Spleen (tissue), 11 donors: ENCODE results near the gene FAM120AOS. TPM values are rescaled to one million over a fixed set of nuclear protein-coding genes. Genes with fewer than 3 reads are reported as not detected.

Source experiments
- DNase-seq: peaks from one replicate; pipeline ENCODE4 v3.0.0-alpha.2; 2020
- H3K27ac ChIP-seq, 8 donors: fragments of 200-600 bp; sonication (generic) in 7 of 8; 1 replicate in 4 of 8; 2 replicates in 4 of 8; pipeline versions ENCODE4 v1.5.0 to v1.8.0; 2016 to 2021; ENCODE audit warnings: inconsistent platforms in 4 of 8, mild to moderate bottlenecking in 4 of 8, moderate library complexity in 1 of 8
- H3K27me3 ChIP-seq, 7 donors: fragments of 200-600 bp; sonication (generic) in 6 of 7; replicated peaks in 1 of 7; 1 replicate in 4 of 7; 2 replicates in 3 of 7; pipeline versions ENCODE4 v1.5.0 to v1.8.0; 2016 to 2021; ENCODE audit warnings: inconsistent platforms in 3 of 7, mild to moderate bottlenecking in 1 of 7
- H3K36me3 ChIP-seq, 6 donors: fragments of 200-600 bp; sonication (generic) in 5 of 6; 1 replicate in 4 of 6; 2 replicates in 2 of 6; pipeline versions ENCODE4 v1.5.0 to v1.8.0; 2016 to 2021; ENCODE audit warnings: inconsistent platforms in 2 of 6
- H3K4me1 ChIP-seq, 6 donors: fragments of 200-600 bp; sonication (generic) in 5 of 6; 1 replicate in 3 of 6; 2 replicates in 3 of 6; pipeline versions ENCODE4 v1.5.0 to v1.8.0; 2016 to 2021; ENCODE audit warnings: inconsistent platforms in 3 of 6
- H3K4me3 ChIP-seq, 8 donors: fragments of 200-600 bp; sonication (generic) in 7 of 8; 1 replicate in 4 of 8; 2 replicates in 4 of 8; pipeline versions ENCODE4 v1.5.0 to v1.8.0; 2016 to 2021; ENCODE audit warnings: inconsistent platforms in 4 of 8, mild to moderate bottlenecking in 4 of 8, moderate library complexity in 2 of 8
- H3K9me3 ChIP-seq, 8 donors: fragments of 200-600 bp; sonication (generic) in 7 of 8; 1 replicate in 4 of 8; 2 replicates in 4 of 8; pipeline versions ENCODE4 v1.5.0 to v1.8.0; 2016 to 2021; ENCODE audit warnings: inconsistent platforms in 4 of 8
- CTCF ChIP-seq, 11 experiments: fragments of 200-600 bp in 7 of 11; fragments of 450-650 bp in 4 of 11; sonication (generic) in 4 of 11; IDR thresholded peaks in 8 of 11; conservative IDR thresholded peaks in 3 of 11; 1 replicate in 7 of 11; 2 replicates in 4 of 11; pipeline versions ENCODE4 v1.4.0 to v1.8.0; 2016 to 2021; ENCODE audit warnings: antibody characterized with exemption in 11 of 11, inconsistent platforms in 4 of 11, mild to moderate bottlenecking in 1 of 11
- POLR2A ChIP-seq, 3 donors: fragments of 450-650 bp; IDR thresholded peaks; one replicate each; pipeline ENCODE4 v1.5.1; 2017; ENCODE audit warnings: antibody characterized with exemption in 3 of 3, mild to moderate bottlenecking in 1 of 3
- POLR2AphosphoS5 ChIP-seq, 3 donors: sonication (generic); formaldehyde crosslinking; IDR thresholded peaks; one replicate each; pipeline ENCODE4 v1.5.1; 2017; ENCODE audit warnings: antibody characterized with exemption in 3 of 3
- WGBS, 5 donors: extraction: QIAGEN DNeasy Blood & Tissue Kit in 3 of 5; methylation state at CpG; one replicate each; pipeline versions ENCODE4 v1.1.5 to v1.1.7; 2013 to 2018; 5-methylcytosine and 5-hydroxymethylcytosine counted together
- intact Hi-C: fragments of 100-400 bp; cut with DNase I; formaldehyde crosslinking; loops from one replicate; pipeline ENCODE4 v1.15.0; 2023; ENCODE audit warnings: low total_unique reads
- polyA plus RNA-seq, 3 donors: library from polyadenylated mRNA; stranded (reverse); fragments of 200-250 nt; gene quantifications; one replicate each; pipeline ENCODE4 v1.2.1, GENCODE V29; 2013
- total RNA-seq, 7 donors: library from RNA; depleted of rRNA in 3 of 7; stranded (reverse); fragments of >200 nt in 3 of 7; fragmentation: NEBNext Ultra II Directional in 4 of 7; extraction: Animal tissue kit (Norgen Biotek cat#: 25700) in 4 of 7; gene quantifications; one replicate each; pipeline versions ENCODE4 v1.1.0 to v1.2.1, GENCODE V29; 2016 to 2021
- donor health status: healthy with polysubstance abuse.
- donor health status: DM: no; HTN: no; CAD: no; lungs with moderate emphysema.
- donor health status: DM: no; HTN: no; CAD: no.
- donor health status: Bipolar disorder and iron deficiency.
- donor health status: healthy.
- donor health status: DM: no; HTN: no; CAD: no.
- donor health status: DM: yes; HTN: yes; CAD: no.

The FAM120AOS gene
- total and polyA plus RNA-seq, 10 donors, result 20.6 to 46.8 (median 36.2) TPM

GRCh38 chr9:93432964-93433363 lies 20.4 kb downstream of the FAM120AOS start:
- WGBS, 5 donors, result 84 to 100% (median 91%) methylated on average over 1 of the region's 1 CpG
- DNase-seq, result no peak
- intact Hi-C loops, result no loop called here
- Histone ChIP-seq H3K4me3 (no peak overlapping the region), H3K36me3 (no peaks in the 10 kb centered on the region), H3K9me3 (no peaks in the 10 kb centered on the region), H3K27ac (no peak overlapping the region), H3K27me3 (no peaks in the 10 kb centered on the region), H3K4me1 (peaks cover 0 to 9% (median 2%) of the 10 kb centered on the region in 6 donors)
- no peak for TF ChIP-seq POLR2A (IDR thresholded peaks at IDR 0.05)
- TF ChIP-seq CTCF (IDR thresholded peaks at IDR 0.05 in 8 of 11, conservative IDR thresholded peaks at IDR 0.05 in 3 of 11), result no peak
- TF ChIP-seq POLR2AphosphoS5 (IDR thresholded peaks at IDR 0.05), result no peak

GRCh38 chr9:93431539-93432105 lies 21.8 kb downstream of the FAM120AOS start:
- TF ChIP-seq POLR2AphosphoS5 (IDR thresholded peaks at IDR 0.05), result no peak
- no peak for TF ChIP-seq POLR2A (IDR thresholded peaks at IDR 0.05)
- no peak for TF ChIP-seq CTCF (IDR thresholded peaks at IDR 0.05 in 8 of 11, conservative IDR thresholded peaks at IDR 0.05 in 3 of 11)
- WGBS, 5 donors, result 28 to 34% (median 32%) methylated on average over 5 of the region's 5 CpGs
- intact Hi-C loops, result no loop called here
- Histone ChIP-seq H3K36me3 (no peaks in the 10 kb centered on the region), H3K4me3 (no peak overlapping the region), H3K9me3 (no peaks in the 10 kb centered on the region), H3K4me1 (peaks cover 0 to 9% (median 2%) of the 10 kb centered on the region in 6 donors), H3K27ac (no peak overlapping the region), H3K27me3 (no peaks in the 10 kb centered on the region)
- DNase-seq, result no peak

- WGBS, 5 donors, result 79 to 95% (median 92%) methylated on average over 4 to 5 of the region's 5 CpGs
Observed at GRCh38 chr9:93427655-93428379, 25.6 kb downstream of the FAM120AOS start.

More at GRCh38 chr9:93427655-93428379, 25.6 kb downstream of the FAM120AOS start:
- Histone ChIP-seq H3K36me3 (no peaks in the 10 kb centered on the region), H3K27ac (no peak overlapping the region), H3K4me1 (peaks cover 0 to 9% (median 2%) of the 10 kb centered on the region in 6 donors), H3K9me3 (peaks cover 0 to 8% (median 0%) of the 10 kb centered on the region in 8 donors), H3K27me3 (no peaks in the 10 kb centered on the region), H3K4me3 (no peak overlapping the region)
- intact Hi-C loops, result no loop called here
- DNase-seq, result no peak
- TF ChIP-seq POLR2A (IDR thresholded peaks at IDR 0.05), result no peak
- TF ChIP-seq POLR2AphosphoS5 (IDR thresholded peaks at IDR 0.05), result no peak
- TF ChIP-seq CTCF (IDR thresholded peaks at IDR 0.05 in 8 of 11, conservative IDR thresholded peaks at IDR 0.05 in 3 of 11), result no peak
